Measurements from ENCODE around the gene CRACR2A.

DNA sequence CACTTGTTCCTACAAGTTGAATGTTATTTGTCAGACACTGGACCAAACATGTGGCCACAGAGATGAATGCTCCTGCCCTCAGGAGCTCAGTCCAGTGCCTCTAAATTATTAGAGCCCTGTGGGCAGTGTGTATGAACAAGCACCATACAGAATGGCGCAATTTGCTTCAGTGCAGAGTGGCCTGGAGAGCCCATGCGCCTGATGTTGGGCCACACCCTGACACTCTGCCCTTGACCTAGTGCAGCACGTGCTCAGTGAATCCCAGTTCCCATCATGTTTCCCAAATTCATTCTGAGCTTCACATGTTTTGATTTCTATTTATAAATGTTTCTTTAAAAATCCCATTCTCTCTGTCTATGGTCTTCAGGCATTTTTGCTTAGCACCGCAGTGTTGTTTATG lies 145.1 kb downstream of the CRACR2A start:
- TF ChIP-seq TAF1 (IDR thresholded peaks at IDR 0.05; ENCODE audit: borderline replicate concordance, low read depth, low read length) (no peak), CTCF (IDR thresholded peaks at IDR 0.05 in 2 of 3, conservative IDR thresholded peaks at IDR 0.05 in 1 of 3; ENCODE audit: control insufficient read depth in 2 of 3, extremely low read depth in 1 of 3, insufficient read depth in 1 of 3, low read depth in 3 of 3, low read length in 3 of 3) (no peak), SREBF2 (IDR thresholded peaks at IDR 0.05; ENCODE audit: low read length) (no peak)
- TF ChIP-seq, protein P1, sequence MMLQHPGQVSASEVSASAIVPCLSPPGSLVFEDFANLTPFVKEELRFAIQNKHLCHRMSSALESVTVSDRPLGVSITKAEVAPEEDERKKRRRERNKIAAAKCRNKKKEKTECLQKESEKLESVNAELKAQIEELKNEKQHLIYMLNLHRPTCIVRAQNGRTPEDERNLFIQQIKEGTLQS (IDR thresholded peaks at IDR 0.05; ENCODE audit: borderline replicate concordance, extremely low read depth, low read depth, low read length) = no peak
- TF ChIP-seq, protein P2, sequence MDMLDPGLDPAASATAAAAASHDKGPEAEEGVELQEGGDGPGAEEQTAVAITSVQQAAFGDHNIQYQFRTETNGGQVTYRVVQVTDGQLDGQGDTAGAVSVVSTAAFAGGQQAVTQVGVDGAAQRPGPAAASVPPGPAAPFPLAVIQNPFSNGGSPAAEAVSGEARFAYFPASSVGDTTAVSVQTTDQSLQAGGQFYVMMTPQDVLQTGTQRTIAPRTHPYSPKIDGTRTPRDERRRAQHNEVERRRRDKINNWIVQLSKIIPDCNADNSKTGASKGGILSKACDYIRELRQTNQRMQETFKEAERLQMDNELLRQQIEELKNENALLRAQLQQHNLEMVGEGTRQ (IDR thresholded peaks at IDR 0.05; ENCODE audit: borderline replicate concordance, low read depth, low read length) = no peak

Measured in GM12878 (cell line).